Mucosa of stomach (tissue), 1 donor: ENCODE results near the gene LRP1B.

Source experiments
- H3K27me3 ChIP-seq: one replicate; pipeline ENCODE4 v1.7.0; 2013; ENCODE audit warnings: mild to moderate bottlenecking, low read length; ENCODE audit not compliant: control insufficient read depth, insufficient read depth
- H3K36me3 ChIP-seq: one replicate; pipeline ENCODE4 v1.7.0; 2013; ENCODE audit warnings: low read length; ENCODE audit not compliant: control insufficient read depth, insufficient read depth
- H3K4me1 ChIP-seq: one replicate; pipeline ENCODE4 v1.7.0; 2013; ENCODE audit warnings: mild to moderate bottlenecking, low read length; ENCODE audit not compliant: control insufficient read depth, insufficient read depth
- H3K4me3 ChIP-seq: one replicate; pipeline ENCODE4 v1.7.0; 2013; ENCODE audit warnings: low read length
- H3K9ac ChIP-seq: one replicate; pipeline ENCODE4 v1.7.0; 2013; ENCODE audit warnings: mild to moderate bottlenecking, low read length, moderate library complexity
- H3K9me3 ChIP-seq: one replicate; pipeline ENCODE4 v1.7.0; 2013; ENCODE audit warnings: mild to moderate bottlenecking, low read length, moderate library complexity; ENCODE audit not compliant: control insufficient read depth
- donor health status: Pancreatic carcinoma.

Gene LRP1B

DNA sequence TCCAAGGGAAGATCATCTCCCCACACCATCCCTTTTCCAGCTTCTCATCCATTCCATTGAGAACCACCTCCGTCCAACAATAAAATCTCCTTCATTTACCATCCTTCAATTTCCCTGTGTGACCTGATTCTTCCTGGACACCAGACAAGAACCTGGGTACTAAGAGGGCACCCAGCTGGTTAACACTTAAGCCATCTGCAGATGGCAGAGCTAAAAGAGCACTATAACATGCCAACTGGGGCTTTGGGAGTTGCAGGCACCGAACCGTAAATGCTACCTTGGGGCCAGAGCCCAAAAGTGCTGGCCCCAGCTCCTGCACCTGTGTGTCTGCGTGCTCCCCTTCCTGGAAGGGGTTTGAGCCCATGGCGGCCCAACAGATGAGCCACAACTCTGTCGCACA lies 655.0 kb downstream of the LRP1B start:
- Histone ChIP-seq H3K9me3 (no peaks in the 10 kb centered on the region), H3K9ac (no peak overlapping the region), H3K36me3 (no peaks in the 10 kb centered on the region), H3K27me3 (no peaks in the 10 kb centered on the region), H3K4me1 (no peaks in the 10 kb centered on the region), H3K4me3 (no peak overlapping the region)

DNA sequence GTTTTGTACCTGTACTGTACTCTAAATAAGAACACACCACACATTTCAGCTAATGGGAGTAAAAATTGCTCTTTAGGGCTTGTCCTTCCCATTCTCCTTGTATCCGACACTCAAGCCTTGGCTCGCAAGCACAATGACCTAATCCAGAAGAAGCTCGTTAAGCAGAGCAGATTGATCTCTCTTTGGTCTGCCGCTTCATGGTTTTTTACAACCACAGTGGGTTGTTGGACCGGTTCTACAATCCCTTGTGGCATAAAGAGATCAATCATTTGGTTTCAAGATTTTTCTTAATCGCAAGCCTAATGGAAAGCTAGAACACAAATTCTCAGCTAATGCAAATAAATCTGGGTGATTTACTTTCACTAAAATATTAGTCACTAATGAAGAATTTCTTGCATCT lies 662.1 kb downstream of the LRP1B start:
- no peaks in the 10 kb centered on the region for H3K36me3 ChIP-seq
- no peaks in the 10 kb centered on the region for H3K27me3 ChIP-seq
- no peaks in the 10 kb centered on the region for H3K4me1 ChIP-seq
- H3K9ac ChIP-seq: no peak overlapping the region
- H3K9me3 ChIP-seq: no peaks in the 10 kb centered on the region
- H3K4me3 ChIP-seq: no peak overlapping the region

DNA sequence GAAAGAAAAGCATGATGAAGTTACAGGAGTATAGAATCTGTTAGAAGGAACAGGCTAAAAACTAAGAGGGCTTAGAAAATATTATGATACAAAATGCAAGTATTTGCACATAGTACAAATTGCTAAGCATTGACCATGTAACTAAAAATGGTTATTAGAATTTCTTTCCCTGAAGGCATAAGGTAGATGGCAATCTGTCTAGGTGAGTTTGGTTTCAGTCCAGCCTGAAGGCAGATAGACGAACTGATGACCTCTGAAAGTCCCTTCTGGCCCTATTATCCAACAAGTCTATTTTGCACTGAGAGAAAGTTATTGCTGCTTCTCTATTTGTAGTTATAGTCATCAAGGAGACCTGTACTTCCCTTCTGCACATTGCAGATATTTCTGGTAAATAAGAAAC lies 663.5 kb downstream of the LRP1B start:
- H3K9ac ChIP-seq: no peak overlapping the region
- H3K27me3 ChIP-seq: no peaks in the 10 kb centered on the region
- no peaks in the 10 kb centered on the region for H3K9me3 ChIP-seq
- H3K4me1 ChIP-seq: no peaks in the 10 kb centered on the region
- no peaks in the 10 kb centered on the region for H3K36me3 ChIP-seq
- no peak overlapping the region for H3K4me3 ChIP-seq

DNA sequence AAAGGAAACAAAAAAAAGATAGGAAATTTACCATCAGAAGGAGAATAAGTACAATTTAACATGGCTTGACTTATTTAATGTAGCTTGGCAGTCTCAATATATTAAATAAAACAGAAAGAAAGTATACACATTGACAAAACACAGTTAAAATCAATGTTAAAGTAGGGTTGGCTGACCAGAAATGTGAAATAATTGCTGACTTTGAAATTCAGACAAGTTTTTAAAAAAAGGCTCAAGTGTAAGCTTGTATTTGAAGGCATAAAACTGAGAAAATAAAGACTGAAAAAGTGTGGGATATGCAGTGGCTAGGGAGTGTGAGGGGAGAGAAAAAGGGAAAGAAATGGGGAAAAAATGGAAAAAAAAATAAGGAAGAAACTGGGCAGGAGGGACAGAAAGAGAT lies 665.8 kb downstream of the LRP1B start:
- H3K4me3 ChIP-seq: no peak overlapping the region
- H3K36me3 ChIP-seq: no peaks in the 10 kb centered on the region

DNA sequence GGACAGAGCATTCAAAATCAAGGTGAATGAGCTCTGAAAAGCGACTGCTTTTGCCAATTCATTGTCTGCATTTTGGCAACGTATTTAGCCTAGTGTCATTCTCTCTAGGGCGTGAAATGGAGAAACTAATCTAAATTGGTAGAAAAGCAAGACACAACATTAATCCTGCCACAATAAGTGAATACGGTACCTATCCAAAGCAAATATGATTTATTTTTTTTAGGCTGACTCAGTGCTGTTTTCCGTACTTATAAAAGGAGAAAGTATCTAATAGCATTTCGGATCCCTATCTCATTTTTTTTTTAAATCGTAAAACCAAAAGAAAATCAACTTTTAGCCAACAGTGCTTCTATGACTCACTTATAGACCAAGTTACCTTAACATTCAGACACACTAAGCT lies 672.5 kb downstream of the LRP1B start:
- Histone ChIP-seq H3K36me3 (no peaks in the 10 kb centered on the region), H3K9me3 (no peaks in the 10 kb centered on the region), H3K4me3 (no peak overlapping the region), H3K27me3 (no peaks in the 10 kb centered on the region), H3K9ac (no peak overlapping the region), H3K4me1 (no peaks in the 10 kb centered on the region)

More for the DNA sequence above, 665.8 kb downstream of the LRP1B start:
- Histone ChIP-seq H3K27me3 (no peaks in the 10 kb centered on the region), H3K9me3 (no peaks in the 10 kb centered on the region), H3K9ac (no peak overlapping the region), H3K4me1 (no peaks in the 10 kb centered on the region)

DNA sequence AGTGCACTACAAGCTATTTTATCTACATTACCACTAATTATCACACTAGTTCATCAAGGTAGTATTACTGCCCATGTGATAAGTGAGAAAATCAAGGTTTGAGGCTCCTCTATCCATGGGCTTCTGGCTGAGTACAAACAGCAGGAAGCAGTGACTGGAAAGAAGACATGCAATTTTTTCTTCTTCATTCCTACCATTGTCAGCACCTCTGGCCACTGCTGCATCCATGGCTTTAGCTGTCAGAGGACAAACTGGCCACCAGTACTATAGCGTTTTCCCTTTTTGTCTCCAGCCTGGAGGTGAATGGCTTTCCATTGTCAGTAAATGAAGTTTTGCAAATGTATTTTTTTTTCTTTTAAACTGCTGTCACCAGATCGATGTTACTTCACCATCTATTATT lies 674.9 kb downstream of the LRP1B start:
- Histone ChIP-seq H3K4me1 (no peaks in the 10 kb centered on the region), H3K27me3 (no peaks in the 10 kb centered on the region), H3K36me3 (no peaks in the 10 kb centered on the region), H3K9me3 (no peaks in the 10 kb centered on the region), H3K9ac (no peak overlapping the region), H3K4me3 (no peak overlapping the region)

DNA sequence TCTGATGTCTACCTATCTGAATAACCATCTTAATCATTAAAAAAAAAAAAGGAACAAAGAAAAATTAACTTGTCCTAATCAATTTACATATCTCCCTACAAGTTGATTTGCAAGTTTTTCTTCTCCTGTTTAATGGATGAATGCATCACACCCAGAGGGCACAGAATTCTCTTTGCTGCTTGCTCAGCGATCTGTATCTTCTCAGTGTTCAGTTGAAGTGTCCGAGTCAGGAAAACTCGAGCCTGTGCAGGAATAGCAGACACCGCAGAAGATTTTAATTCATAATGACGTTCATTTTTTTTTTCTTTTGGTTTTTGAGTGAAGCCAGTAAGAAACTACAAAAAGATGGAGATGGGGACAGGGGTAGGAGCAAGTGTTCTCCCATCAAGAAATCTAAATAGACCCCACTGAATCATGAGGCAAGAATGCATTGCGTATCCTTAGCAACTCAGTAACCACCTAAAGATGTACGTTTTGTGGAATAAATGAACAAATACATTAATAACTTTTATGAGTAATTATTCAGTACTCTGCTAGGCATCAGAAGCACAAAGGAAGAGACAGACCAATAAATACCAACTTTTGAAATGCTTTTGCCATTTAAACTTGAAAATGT lies 675.5 kb downstream of the LRP1B start:
- Histone ChIP-seq H3K4me1 (no peaks in the 10 kb centered on the region), H3K9ac (no peak overlapping the region), H3K4me3 (no peak overlapping the region), H3K9me3 (no peaks in the 10 kb centered on the region), H3K36me3 (no peaks in the 10 kb centered on the region), H3K27me3 (no peaks in the 10 kb centered on the region)

DNA sequence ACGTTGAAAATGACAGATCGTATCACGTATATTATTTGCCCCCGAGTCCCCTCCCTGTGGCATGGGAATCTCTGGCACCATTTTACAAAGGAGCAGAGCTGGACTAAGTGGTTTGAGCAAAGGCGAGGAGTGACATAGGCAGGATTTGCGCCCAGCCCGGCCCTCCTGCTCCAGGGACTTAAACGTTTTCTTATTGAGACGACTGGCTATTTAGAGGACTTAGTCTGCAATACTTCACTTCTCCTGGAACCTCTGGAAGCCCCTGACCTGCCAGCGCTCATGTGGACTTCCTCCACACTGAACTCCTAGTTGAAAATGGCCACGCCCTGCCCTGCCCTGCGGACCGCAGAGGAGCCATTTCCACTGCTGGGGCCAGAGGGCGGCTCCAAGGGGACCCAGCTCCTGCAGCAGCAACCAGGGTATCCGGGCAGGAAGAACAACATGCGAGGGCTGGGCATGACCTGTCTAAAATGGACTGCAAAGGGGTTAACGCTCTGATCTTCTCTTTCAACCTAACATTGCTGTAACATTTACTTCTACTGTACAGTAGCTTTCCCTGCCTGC lies 690.7 kb downstream of the LRP1B start:
- Histone ChIP-seq H3K9ac (no peak overlapping the region), H3K36me3 (no peaks in the 10 kb centered on the region), H3K9me3 (no peaks in the 10 kb centered on the region), H3K4me3 (no peak overlapping the region), H3K4me1 (no peaks in the 10 kb centered on the region), H3K27me3 (no peaks in the 10 kb centered on the region)

DNA sequence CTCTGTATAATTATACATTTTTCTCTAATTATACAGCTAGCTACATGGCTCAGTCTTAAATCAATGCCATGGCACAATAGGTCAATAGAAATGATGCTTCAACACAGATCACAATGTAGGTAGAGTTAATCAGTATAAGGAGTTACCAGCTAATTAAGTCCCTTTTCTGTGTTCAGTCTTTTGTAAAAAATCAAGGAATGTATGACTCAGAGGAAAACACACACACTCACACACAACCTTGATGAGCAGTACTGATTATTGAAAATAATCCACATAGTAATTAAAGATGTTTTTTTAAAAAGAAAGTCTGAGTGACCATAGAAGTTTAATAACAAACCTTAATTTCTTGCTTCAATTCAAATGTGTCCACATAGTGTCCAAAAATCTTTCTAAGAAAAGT lies 691.3 kb downstream of the LRP1B start:
- H3K4me1 ChIP-seq: no peaks in the 10 kb centered on the region
- no peaks in the 10 kb centered on the region for H3K27me3 ChIP-seq
- H3K36me3 ChIP-seq: no peaks in the 10 kb centered on the region
- no peak overlapping the region for H3K9ac ChIP-seq
- H3K9me3 ChIP-seq: no peaks in the 10 kb centered on the region
- no peak overlapping the region for H3K4me3 ChIP-seq

DNA sequence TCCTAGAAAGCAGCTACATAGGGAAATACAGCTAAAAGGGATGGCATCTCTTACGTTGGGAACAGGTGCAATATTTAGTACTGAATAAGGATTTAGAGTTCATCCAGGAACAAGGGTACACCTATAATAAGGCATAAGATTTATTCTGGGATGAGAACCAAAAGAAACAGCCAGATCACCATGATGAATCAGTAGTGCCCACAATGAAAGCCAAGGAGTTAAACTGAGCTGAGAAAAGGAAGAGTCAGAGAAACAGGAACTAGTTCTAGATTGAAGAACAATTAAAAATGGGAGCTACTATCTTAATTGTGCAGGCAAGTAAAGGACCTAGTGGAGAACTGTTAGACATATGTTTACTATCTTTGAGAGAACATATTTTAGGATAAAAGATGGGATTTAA lies 692.3 kb downstream of the LRP1B start:
- no peak overlapping the region for H3K4me3 ChIP-seq
- no peaks in the 10 kb centered on the region for H3K36me3 ChIP-seq
- H3K9ac ChIP-seq: no peak overlapping the region
- no peaks in the 10 kb centered on the region for H3K9me3 ChIP-seq
- H3K4me1 ChIP-seq: no peaks in the 10 kb centered on the region
- H3K27me3 ChIP-seq: no peaks in the 10 kb centered on the region

DNA sequence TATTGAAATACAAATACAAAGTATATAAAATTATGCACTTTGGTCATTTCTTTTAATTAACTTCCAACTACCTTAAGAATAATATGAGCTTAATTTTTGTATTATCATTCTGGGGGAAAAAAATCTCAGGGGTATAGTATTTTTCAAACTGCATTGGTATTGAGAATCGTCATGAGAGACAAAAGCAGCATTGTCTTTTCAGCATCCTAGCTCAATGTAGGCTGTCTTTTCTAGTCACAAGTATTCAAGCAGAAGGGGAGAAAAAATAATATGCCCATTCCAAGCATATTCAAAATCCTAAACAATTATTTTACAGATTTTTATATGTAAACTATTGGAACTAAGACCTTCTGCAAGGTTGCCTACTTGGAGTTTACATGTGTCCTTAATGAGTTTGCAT lies 693.3 kb downstream of the LRP1B start:
- Histone ChIP-seq H3K4me1 (no peaks in the 10 kb centered on the region), H3K9me3 (no peaks in the 10 kb centered on the region), H3K27me3 (no peaks in the 10 kb centered on the region), H3K9ac (no peak overlapping the region), H3K4me3 (no peak overlapping the region), H3K36me3 (no peaks in the 10 kb centered on the region)

DNA sequence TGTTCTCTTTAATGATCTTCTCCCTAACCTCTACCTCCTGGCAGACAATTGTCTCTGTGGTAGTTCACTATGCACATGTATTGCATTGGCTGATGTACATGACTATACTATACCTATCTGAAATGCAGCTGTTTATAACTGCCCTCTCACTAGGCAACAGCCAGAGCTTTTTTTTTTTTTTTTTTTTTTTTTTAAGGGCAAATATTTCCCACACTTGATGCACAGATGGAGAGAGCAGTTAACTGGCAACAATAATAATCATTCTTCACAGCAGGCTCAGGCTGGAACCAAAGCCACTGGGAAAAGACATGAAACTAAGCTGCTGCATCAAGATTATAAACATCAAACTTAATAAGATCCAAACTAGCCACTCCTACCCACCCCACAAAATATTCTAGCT lies 707.7 kb downstream of the LRP1B start:
- no peak overlapping the region for H3K9ac ChIP-seq
- H3K27me3 ChIP-seq: no peaks in the 10 kb centered on the region
- no peak overlapping the region for H3K4me3 ChIP-seq
- no peaks in the 10 kb centered on the region for H3K9me3 ChIP-seq
- H3K4me1 ChIP-seq: no peaks in the 10 kb centered on the region
- H3K36me3 ChIP-seq: no peaks in the 10 kb centered on the region
